DOHH2 (cell line): ENCODE data around the gene LRRC32.
A peak's percentile ranks its signal among the peaks of the same experiment; 100 is the strongest.

Experiments used
- H3F3A ChIP-seq: fragments of 200-600 bp; sonication (generic), shearing (Covaris generic); 2 replicates; pipeline ENCODE4 v1.6.0; 2016; ENCODE audit warnings: antibody characterized with exemption, mild to moderate bottlenecking; ENCODE audit not compliant: control insufficient read depth, insufficient read depth
- H3K27ac ChIP-seq: fragments of 200-600 bp; sonication (generic); 2 replicates; pipeline ENCODE4 v1.5.1; 2014; ENCODE audit warnings: low read depth, mild to moderate bottlenecking, low read length, moderate library complexity
- H3K27me3 ChIP-seq: fragments of 200-600 bp; sonication (generic); 2 replicates; pipeline ENCODE4 v1.6.1; 2014; ENCODE audit warnings: mild to moderate bottlenecking, low read length, mixed read lengths; ENCODE audit not compliant: control insufficient read depth
- H3K36me3 ChIP-seq: fragments of 200-600 bp; sonication (generic); 2 replicates; pipeline ENCODE4 v1.6.1; 2014; ENCODE audit warnings: mild to moderate bottlenecking, low read length, moderate library complexity, mixed read lengths; ENCODE audit not compliant: control insufficient read depth
- H3K4me1 ChIP-seq: fragments of 200-600 bp; sonication (generic); 2 replicates; pipeline ENCODE4 v1.6.1; 2014; ENCODE audit warnings: mild to moderate bottlenecking, low read length, mixed read lengths; ENCODE audit not compliant: control insufficient read depth
- H3K4me2 ChIP-seq: fragments of 200-600 bp; sonication (generic); 2 replicates; pipeline ENCODE4 v1.6.0; 2014; ENCODE audit warnings: mild to moderate bottlenecking, low read length, moderate library complexity
- H3K4me3 ChIP-seq: fragments of 200-600 bp; sonication (generic); 2 replicates; pipeline ENCODE4 v1.5.1; 2014; ENCODE audit warnings: mild to moderate bottlenecking, low read length, mixed read lengths
- H3K79me2 ChIP-seq: fragments of 200-600 bp; sonication (generic); 2 replicates; pipeline ENCODE4 v1.6.1; 2014; ENCODE audit warnings: mild to moderate bottlenecking, low read length, mixed read lengths; ENCODE audit not compliant: control insufficient read depth
- H3K9me2 ChIP-seq: fragments of 200-600 bp; sonication (generic); replicated peaks from 2 replicates; pipeline ENCODE4 v1.6.1; 2014; ENCODE audit warnings: mild to moderate bottlenecking, low read length, mixed read lengths; ENCODE audit not compliant: control insufficient read depth
- H3K9me3 ChIP-seq: fragments of 200-600 bp; sonication (generic); 2 replicates; pipeline ENCODE4 v1.6.1; 2014; ENCODE audit warnings: antibody characterized with exemption, low read length, mixed read lengths; ENCODE audit not compliant: control insufficient read depth, insufficient read depth
- H4K20me1 ChIP-seq: fragments of 200-600 bp; sonication (generic); 2 replicates; pipeline ENCODE4 v1.6.0; 2014; ENCODE audit warnings: low read depth, mild to moderate bottlenecking, antibody characterized with exemption, low read length, moderate library complexity; ENCODE audit not compliant: control insufficient read depth, insufficient read depth
- CTCF ChIP-seq: fragments of 200-600 bp; sonication (generic); IDR thresholded peaks from one replicate; pipeline ENCODE4 v1.5.1; 2014; ENCODE audit warnings: antibody characterized with exemption, mild to moderate bottlenecking, low read depth, low read length; ENCODE audit not compliant: poor library complexity, severe bottlenecking
- EZH2phosphoT487 ChIP-seq: fragments of 200-600 bp; sonication (generic); IDR thresholded peaks from 2 replicates; pipeline ENCODE4 v1.6.1; 2017; ENCODE audit warnings: borderline replicate concordance, mild to moderate bottlenecking, antibody characterized with exemption, low read length, moderate library complexity, mixed read lengths

The LRRC32 gene

GRCh38 chr11:76695133-76695532 is 24.6 kb upstream of the LRRC32 start:
- H3K4me3 ChIP-seq: no peak overlapping the region
- no peaks in the 10 kb centered on the region for H3K4me1 ChIP-seq
- TF ChIP-seq EZH2phosphoT487 (no peak), CTCF (peak; percentile 23)
- H3F3A ChIP-seq: no peaks in the 10 kb centered on the region
- no peaks in the 10 kb centered on the region for H3K79me2 ChIP-seq
- no peaks in the 10 kb centered on the region for H3K27me3 ChIP-seq
- no peaks in the 10 kb centered on the region for H3K9me3 ChIP-seq
- no peaks in the 10 kb centered on the region for H4K20me1 ChIP-seq
- no peaks in the 10 kb centered on the region for H3K36me3 ChIP-seq
- H3K27ac ChIP-seq: no peak overlapping the region
- H3K9me2 ChIP-seq: no peaks in the 10 kb centered on the region
- H3K4me2 ChIP-seq: no peak overlapping the region

- Histone ChIP-seq H3K27ac (no peak overlapping the region), H3K4me1 (no peaks in the 10 kb centered on the region), H3K4me3 (no peak overlapping the region), H3K36me3 (no peaks in the 10 kb centered on the region), H3K4me2 (no peak overlapping the region), H3F3A (no peaks in the 10 kb centered on the region), H3K27me3 (no peaks in the 10 kb centered on the region), H3K9me3 (no peaks in the 10 kb centered on the region), H3K9me2 (no peaks in the 10 kb centered on the region), H3K79me2 (no peaks in the 10 kb centered on the region), H4K20me1 (no peaks in the 10 kb centered on the region)
- TF ChIP-seq EZH2phosphoT487: no peak
- TF ChIP-seq CTCF: no peak
Observed at GRCh38 chr11:76694664-76695063, 24.1 kb upstream of the LRRC32 start.

GRCh38 chr11:76693806-76694205 is 23.3 kb upstream of the LRRC32 start:
- Histone ChIP-seq H4K20me1 (no peaks in the 10 kb centered on the region), H3K4me2 (no peak overlapping the region), H3F3A (no peaks in the 10 kb centered on the region), H3K27ac (no peak overlapping the region), H3K27me3 (no peaks in the 10 kb centered on the region), H3K79me2 (no peaks in the 10 kb centered on the region), H3K4me1 (no peaks in the 10 kb centered on the region), H3K4me3 (no peak overlapping the region), H3K36me3 (no peaks in the 10 kb centered on the region), H3K9me2 (no peaks in the 10 kb centered on the region), H3K9me3 (no peaks in the 10 kb centered on the region)
- TF ChIP-seq CTCF (no peak), EZH2phosphoT487 (no peak)

- no peaks in the 10 kb centered on the region for H3F3A ChIP-seq
Observed at GRCh38 chr11:76692956-76693355, 22.4 kb upstream of the LRRC32 start.

More at GRCh38 chr11:76692956-76693355, 22.4 kb upstream of the LRRC32 start:
- H3K9me3 ChIP-seq: no peaks in the 10 kb centered on the region
- no peak for TF ChIP-seq CTCF
- TF ChIP-seq EZH2phosphoT487: no peak
- no peaks in the 10 kb centered on the region for H4K20me1 ChIP-seq
- H3K9me2 ChIP-seq: no peaks in the 10 kb centered on the region
- no peaks in the 10 kb centered on the region for H3K36me3 ChIP-seq
- no peak overlapping the region for H3K4me3 ChIP-seq
- no peak overlapping the region for H3K4me2 ChIP-seq
- no peaks in the 10 kb centered on the region for H3K27me3 ChIP-seq
- no peak overlapping the region for H3K27ac ChIP-seq
- no peaks in the 10 kb centered on the region for H3K4me1 ChIP-seq
- H3K79me2 ChIP-seq: no peaks in the 10 kb centered on the region
